ENCODE results near the gene SLC9A8.

Gene SLC9A8

DNA sequence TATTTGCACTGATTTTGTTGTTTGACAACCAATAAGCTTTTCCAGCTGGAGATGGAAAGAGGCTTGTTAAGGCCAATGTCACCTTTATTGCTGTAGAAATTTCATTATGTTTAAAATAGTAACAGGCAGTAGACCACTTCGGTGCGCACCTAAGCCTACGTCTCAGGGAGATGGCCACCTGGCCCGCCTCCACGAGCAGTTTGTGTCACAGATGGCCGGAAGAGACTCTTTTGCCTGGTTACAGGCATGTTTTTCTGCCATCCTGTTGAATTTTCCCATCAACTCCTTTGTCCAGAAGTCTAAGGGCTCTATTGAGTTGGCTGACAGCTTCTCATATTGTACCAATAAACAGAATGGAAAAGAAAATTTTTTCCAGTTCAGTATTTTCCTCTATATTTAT lies 51.0 kb downstream of the SLC9A8 start:
- Mint-ChIP-seq H3K27me3 (no peaks in the 10 kb centered on the region), H3K27ac (no peak overlapping the region), H3K36me3 (ENCODE audit: low read depth) (peaks cover 30% of the 10 kb centered on the region), H3K4me1 (ENCODE audit: low read depth) (no peaks in the 10 kb centered on the region), H3K9me3 (no peaks in the 10 kb centered on the region), H3K4me3 (no peak overlapping the region)

DNA sequence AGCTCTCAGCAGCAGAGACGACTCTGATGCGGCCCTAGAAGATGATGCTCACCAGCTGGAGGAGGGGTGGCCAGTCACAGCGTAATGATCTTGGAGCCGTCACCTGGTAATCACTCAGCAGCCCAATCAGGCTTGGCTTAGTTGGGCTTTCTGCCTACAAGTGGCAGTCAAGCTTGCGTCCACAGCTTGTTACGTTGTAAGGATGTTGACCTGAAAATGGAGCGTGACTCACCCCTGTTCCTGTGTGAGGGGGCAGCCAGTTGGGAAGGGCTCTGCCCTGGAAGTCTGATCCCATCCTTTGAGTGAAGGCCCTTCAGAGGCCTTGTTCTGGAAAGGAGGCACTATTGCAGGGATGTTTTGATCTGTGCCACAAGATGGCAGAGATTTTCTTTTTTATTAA lies 52.9 kb downstream of the SLC9A8 start:
- Mint-ChIP-seq H3K36me3 (ENCODE audit: low read depth) (peaks cover 35% of the 10 kb centered on the region), H3K9me3 (no peaks in the 10 kb centered on the region), H3K4me3 (no peak overlapping the region), H3K27ac (no peak overlapping the region), H3K27me3 (no peaks in the 10 kb centered on the region), H3K4me1 (ENCODE audit: low read depth) (no peaks in the 10 kb centered on the region)

GRCh38 chr20:49866051-49866450 lies 53.4 kb downstream of the SLC9A8 start:
- H3K4me3 Mint-ChIP-seq, result no peak overlapping the region
- no peaks in the 10 kb centered on the region for H3K4me1 Mint-ChIP-seq (ENCODE audit: low read depth)
- no peaks in the 10 kb centered on the region for H3K27me3 Mint-ChIP-seq
- peaks cover 31% of the 10 kb centered on the region for H3K36me3 Mint-ChIP-seq (ENCODE audit: low read depth)
- no peaks in the 10 kb centered on the region for H3K9me3 Mint-ChIP-seq
- no peak overlapping the region for H3K27ac Mint-ChIP-seq

DNA sequence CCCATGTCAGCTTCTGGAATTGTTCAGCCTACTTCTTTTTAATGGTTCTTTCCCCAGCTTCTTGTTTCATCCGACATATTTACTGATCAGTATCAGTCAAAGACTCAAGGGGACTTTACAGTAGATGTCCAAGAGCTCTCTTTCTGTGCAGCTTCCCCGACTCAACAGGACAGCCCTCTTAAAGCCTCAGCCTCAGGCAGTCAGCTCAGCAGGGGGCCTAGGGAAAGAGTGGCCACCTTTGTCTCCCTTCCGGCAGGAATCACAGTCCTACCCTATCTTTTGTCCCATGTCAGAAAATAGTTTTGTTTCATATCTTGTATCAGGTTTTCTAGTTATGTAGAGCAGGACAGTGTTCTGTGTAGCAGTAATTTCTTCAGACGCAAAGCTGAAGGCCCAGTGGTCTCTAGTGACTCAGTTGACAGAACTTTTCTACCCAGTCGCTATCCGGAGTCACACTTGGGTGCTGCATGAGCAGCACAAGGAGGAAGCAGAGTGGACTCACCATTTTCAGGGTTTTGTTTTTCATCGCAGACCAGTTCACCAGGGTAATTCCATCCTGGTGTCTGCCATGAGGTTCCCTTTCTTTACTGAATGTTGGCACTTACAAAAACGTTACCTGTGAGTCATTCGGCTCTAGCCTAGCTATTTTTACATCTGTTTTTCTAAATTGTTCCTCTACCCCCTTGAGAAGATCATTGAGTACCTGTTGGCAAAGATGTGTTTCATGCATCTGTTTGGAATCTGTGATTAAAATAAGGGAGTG lies 55.0 kb downstream of the SLC9A8 start:
- no peak overlapping the region for H3K4me3 Mint-ChIP-seq
- peak overlapping the region; percentile 21 for H3K27ac Mint-ChIP-seq
- H3K36me3 Mint-ChIP-seq (ENCODE audit: low read depth), result peaks cover 31% of the 10 kb centered on the region
- no peaks in the 10 kb centered on the region for H3K27me3 Mint-ChIP-seq
- H3K9me3 Mint-ChIP-seq, result no peaks in the 10 kb centered on the region
- no peaks in the 10 kb centered on the region for H3K4me1 Mint-ChIP-seq (ENCODE audit: low read depth)

- no peak overlapping the region for H3K4me3 Mint-ChIP-seq
- H3K4me1 Mint-ChIP-seq (ENCODE audit: low read depth), result no peaks in the 10 kb centered on the region
- H3K27ac Mint-ChIP-seq, result no peak overlapping the region
- peaks cover 31% of the 10 kb centered on the region for H3K36me3 Mint-ChIP-seq (ENCODE audit: low read depth)
- no peaks in the 10 kb centered on the region for H3K27me3 Mint-ChIP-seq
- H3K9me3 Mint-ChIP-seq, result no peaks in the 10 kb centered on the region
Measured at GRCh38 chr20:49868538-49868937, 55.9 kb downstream of the SLC9A8 start.

GRCh38 chr20:49868964-49869363 lies 56.3 kb downstream of the SLC9A8 start:
- no peaks in the 10 kb centered on the region for H3K27me3 Mint-ChIP-seq
- H3K4me3 Mint-ChIP-seq, result no peak overlapping the region
- no peaks in the 10 kb centered on the region for H3K4me1 Mint-ChIP-seq (ENCODE audit: low read depth)
- H3K27ac Mint-ChIP-seq, result no peak overlapping the region
- H3K9me3 Mint-ChIP-seq, result no peaks in the 10 kb centered on the region
- H3K36me3 Mint-ChIP-seq (ENCODE audit: low read depth), result peaks cover 31% of the 10 kb centered on the region

DNA sequence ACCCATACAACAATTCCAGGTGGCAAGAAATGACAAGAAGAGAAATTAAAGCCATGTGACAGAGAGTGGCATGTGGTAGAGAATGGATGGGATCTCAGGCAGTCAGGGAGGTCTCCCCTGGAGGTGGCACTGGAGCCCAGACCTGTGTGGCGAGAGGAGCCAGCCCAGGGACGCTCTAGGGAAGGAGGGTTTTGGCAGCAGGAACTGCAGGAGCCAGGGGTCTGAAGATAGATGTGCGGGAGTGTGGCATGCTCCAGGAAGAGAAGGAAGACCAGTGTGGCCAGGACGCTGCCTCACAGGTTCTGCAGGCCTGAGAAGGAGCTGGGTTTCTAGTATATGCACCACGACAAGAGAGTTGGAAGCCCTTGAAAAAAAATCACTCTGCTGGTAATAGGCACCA lies 57.6 kb downstream of the SLC9A8 start:
- Mint-ChIP-seq H3K27ac (no peak overlapping the region), H3K4me3 (no peak overlapping the region), H3K9me3 (no peaks in the 10 kb centered on the region), H3K27me3 (no peaks in the 10 kb centered on the region), H3K4me1 (ENCODE audit: low read depth) (no peaks in the 10 kb centered on the region), H3K36me3 (ENCODE audit: low read depth) (peaks cover 25% of the 10 kb centered on the region)

DNA sequence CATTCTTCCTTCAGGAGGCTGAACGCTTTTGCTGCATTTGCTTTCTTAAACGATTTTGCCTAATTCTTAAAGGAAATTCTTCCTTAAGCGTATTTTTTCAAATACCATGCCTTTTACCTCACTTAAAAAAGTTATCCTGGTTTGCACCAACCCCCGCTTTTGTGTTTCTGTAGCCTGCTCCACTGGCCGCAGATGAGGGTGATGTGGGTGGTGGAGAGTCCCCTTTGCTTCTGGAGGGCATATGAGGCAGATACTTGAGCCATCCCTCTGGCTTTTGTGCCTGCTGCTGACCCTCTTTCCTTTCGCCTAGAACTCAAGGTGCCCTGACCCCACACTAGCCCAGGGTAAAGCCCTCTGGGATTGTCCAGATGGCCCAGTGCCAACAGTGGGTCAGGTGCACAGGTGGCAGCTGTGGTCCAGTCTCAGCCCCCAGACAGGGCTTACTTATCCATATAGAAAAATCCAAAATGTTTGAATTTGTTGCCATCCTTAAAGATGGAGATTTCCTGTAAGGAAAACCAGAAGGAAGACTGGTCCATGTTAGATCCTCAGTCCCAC lies 58.8 kb downstream of the SLC9A8 start:
- H3K27ac Mint-ChIP-seq, result no peak overlapping the region
- H3K4me3 Mint-ChIP-seq, result no peak overlapping the region
- H3K9me3 Mint-ChIP-seq, result no peaks in the 10 kb centered on the region
- peaks cover 17% of the 10 kb centered on the region for H3K36me3 Mint-ChIP-seq (ENCODE audit: low read depth)
- H3K4me1 Mint-ChIP-seq (ENCODE audit: low read depth), result no peaks in the 10 kb centered on the region
- no peaks in the 10 kb centered on the region for H3K27me3 Mint-ChIP-seq

- Mint-ChIP-seq H3K27ac (no peak overlapping the region), H3K36me3 (ENCODE audit: low read depth) (peaks cover 11% of the 10 kb centered on the region), H3K4me1 (ENCODE audit: low read depth) (no peaks in the 10 kb centered on the region), H3K9me3 (no peaks in the 10 kb centered on the region), H3K27me3 (no peaks in the 10 kb centered on the region), H3K4me3 (no peak overlapping the region)
Measured at GRCh38 chr20:49872056-49872455, 59.4 kb downstream of the SLC9A8 start.

GRCh38 chr20:49874696-49875095 lies 62.1 kb downstream of the SLC9A8 start:
- H3K27ac Mint-ChIP-seq, result no peak overlapping the region
- peaks cover 22% of the 10 kb centered on the region for H3K36me3 Mint-ChIP-seq (ENCODE audit: low read depth)
- no peaks in the 10 kb centered on the region for H3K9me3 Mint-ChIP-seq
- H3K4me3 Mint-ChIP-seq, result no peak overlapping the region
- H3K27me3 Mint-ChIP-seq, result no peaks in the 10 kb centered on the region
- no peaks in the 10 kb centered on the region for H3K4me1 Mint-ChIP-seq (ENCODE audit: low read depth)

- Mint-ChIP-seq H3K4me3 (no peak overlapping the region), H3K27ac (no peak overlapping the region), H3K36me3 (ENCODE audit: low read depth) (peaks cover 25% of the 10 kb centered on the region), H3K4me1 (ENCODE audit: low read depth) (no peaks in the 10 kb centered on the region), H3K9me3 (no peaks in the 10 kb centered on the region), H3K27me3 (no peaks in the 10 kb centered on the region)
Measured at GRCh38 chr20:49877386-49877921, 64.8 kb downstream of the SLC9A8 start.

GRCh38 chr20:49878977-49879376 lies 66.3 kb downstream of the SLC9A8 start:
- no peaks in the 10 kb centered on the region for H3K9me3 Mint-ChIP-seq
- H3K36me3 Mint-ChIP-seq (ENCODE audit: low read depth), result peaks cover 25% of the 10 kb centered on the region
- H3K4me1 Mint-ChIP-seq (ENCODE audit: low read depth), result no peaks in the 10 kb centered on the region
- no peaks in the 10 kb centered on the region for H3K27me3 Mint-ChIP-seq
- no peak overlapping the region for H3K4me3 Mint-ChIP-seq
- H3K27ac Mint-ChIP-seq, result no peak overlapping the region

GRCh38 chr20:49880177-49880576 lies 67.5 kb downstream of the SLC9A8 start:
- Mint-ChIP-seq H3K27me3 (no peaks in the 10 kb centered on the region), H3K27ac (peak overlapping the region; percentile 45), H3K4me3 (no peak overlapping the region), H3K4me1 (ENCODE audit: low read depth) (no peaks in the 10 kb centered on the region), H3K9me3 (no peaks in the 10 kb centered on the region), H3K36me3 (ENCODE audit: low read depth) (peaks cover 18% of the 10 kb centered on the region)

- Mint-ChIP-seq H3K4me1 (ENCODE audit: low read depth) (no peaks in the 10 kb centered on the region), H3K27ac (no peak overlapping the region), H3K36me3 (ENCODE audit: low read depth) (peaks cover 18% of the 10 kb centered on the region), H3K27me3 (no peaks in the 10 kb centered on the region), H3K9me3 (no peaks in the 10 kb centered on the region), H3K4me3 (no peak overlapping the region)
Measured at GRCh38 chr20:49880724-49881445, 68.3 kb downstream of the SLC9A8 start.
